Fibroblast of lung (primary cell): ENCODE results near the gene METTL1. TPM values are rescaled to one million over a fixed set of nuclear protein-coding genes. Genes with fewer than 3 reads are reported as not detected.

ENCODE experiments used
- DNase-seq, 2 donors: peaks; one replicate each; pipeline versions ENCODE4 v3.0.0 to v3.0.0-alpha.2; 2010; ENCODE audit warnings: low read depth in 2 of 2
- H2AFZ ChIP-seq: 2 replicates; pipeline ENCODE4 v1.5.1; 2012; ENCODE audit warnings: low read length, control low read depth, inconsistent platforms
- H3K27ac ChIP-seq: 2 replicates; pipeline ENCODE4 v1.5.1; 2011; ENCODE audit warnings: low read length, control low read depth; ENCODE audit not compliant: insufficient read depth
- H3K27me3 ChIP-seq: 2 replicates; pipeline ENCODE4 v1.5.1; 2011; ENCODE audit warnings: mild to moderate bottlenecking, low read length; ENCODE audit not compliant: control insufficient read depth, insufficient read depth
- H3K36me3 ChIP-seq: 2 replicates; pipeline ENCODE4 v1.5.1; 2011; ENCODE audit warnings: low read length; ENCODE audit not compliant: control insufficient read depth, insufficient read depth
- H3K4me1 ChIP-seq: 2 replicates; pipeline ENCODE4 v1.5.1; 2011; ENCODE audit warnings: low read length; ENCODE audit not compliant: control insufficient read depth, insufficient read depth; ENCODE audit errors: extremely low read depth
- H3K4me2 ChIP-seq: 2 replicates; pipeline ENCODE4 v1.5.1; 2011; ENCODE audit warnings: low read length, control low read depth; ENCODE audit not compliant: insufficient read depth; ENCODE audit errors: extremely low read depth
- H3K4me3 ChIP-seq, 4 experiments: fragments of 200-600 bp in 1 of 4; sonication (generic) in 1 of 4; replicated peaks in 1 of 4; 2 replicates each; pipeline ENCODE4 v1.5.1; 2011 to 2016; ENCODE audit warnings: low read length in 4 of 4, low read depth in 3 of 4, mild to moderate bottlenecking in 3 of 4, control low read depth in 2 of 4, inconsistent platforms in 1 of 4, mixed read lengths in 1 of 4; ENCODE audit not compliant: insufficient read depth in 1 of 4; ENCODE audit errors: control extremely low read depth in 1 of 4
- H3K79me2 ChIP-seq: 2 replicates; pipeline ENCODE4 v1.5.1; 2012; ENCODE audit warnings: mild to moderate bottlenecking, low read length, inconsistent platforms; ENCODE audit not compliant: control insufficient read depth, insufficient read depth
- H3K9ac ChIP-seq: 2 replicates; pipeline ENCODE4 v1.5.1; 2011; ENCODE audit warnings: mild to moderate bottlenecking, low read length, control low read depth; ENCODE audit not compliant: insufficient read depth
- H3K9me3 ChIP-seq: 2 replicates; pipeline ENCODE4 v1.5.1; 2012; ENCODE audit warnings: low read depth, low read length; ENCODE audit not compliant: control insufficient read depth, insufficient read depth
- H4K20me1 ChIP-seq: 2 replicates; pipeline ENCODE4 v1.5.1; 2011; ENCODE audit warnings: low read length; ENCODE audit not compliant: control insufficient read depth, insufficient read depth; ENCODE audit errors: extremely low read depth
- CTCF ChIP-seq, 2 donors: IDR thresholded peaks in 1 of 2; conservative IDR thresholded peaks in 1 of 2; 1 replicate in 1 of 2; 2 replicates in 1 of 2; pipeline ENCODE4 v1.5.1; 2011 to 2012; ENCODE audit warnings: low read length in 2 of 2, control low read depth in 1 of 2, inconsistent platforms in 1 of 2, low read depth in 1 of 2, mild to moderate bottlenecking in 1 of 2
- EZH2 ChIP-seq: IDR thresholded peaks from 2 replicates; pipeline ENCODE4 v1.5.1; 2012; ENCODE audit warnings: low read length, control low read depth, mild to moderate bottlenecking; ENCODE audit errors: missing control alignments
- polyA plus RNA-seq, 2 donors: library from polyadenylated mRNA; depleted of rRNA in 1 of 2; stranded (reverse) in 1 of 2; unstranded in 1 of 2; fragments of >200 nt; gene quantifications; 2 replicates each; pipeline ENCODE4 v1.2.1, GENCODE V29; 2011 to 2012; ENCODE audit warnings: missing spikeins in 1 of 2
- total RNA-seq: library from RNA; depleted of rRNA; stranded (reverse); fragments of >200 nt; gene quantifications from 2 replicates; pipeline ENCODE4 v1.2.1, GENCODE V29; 2014

METTL1 gene
- total and polyA plus RNA-seq, 2 donors (not counting 1 experiment from before 2014, with no cell fraction given) = 3.5 to 16.9 TPM

GRCh38 chr12:57772429-57773322, 771 bp upstream of the METTL1 start, which contains the start of gene EEF1AKMT3:
TSS of gene EEF1AKMT3 (plus strand) at chr12:57772614. CDS start at chr12:57772725, 111 bp downstream.
- no peaks in the 10 kb centered on the region for H3K9me3 ChIP-seq
- H3K36me3 ChIP-seq = peaks cover 11% of the 10 kb centered on the region
- peak within 1 kb of the TSS; percentile 89 to 98 (median 93) for H3K4me3 ChIP-seq
- H4K20me1 ChIP-seq = no peaks in the 10 kb centered on the region
- peak within 1 kb of the TSS; percentile 99 for H3K4me2 ChIP-seq
- peak within 1 kb of the TSS; percentile 98 for H2AFZ ChIP-seq
- DNase-seq = peak; percentile 41 to 54
- H3K4me1 ChIP-seq = peaks cover 7% of the 10 kb centered on the region
- no peaks in the 10 kb centered on the region for H3K27me3 ChIP-seq
- H3K79me2 ChIP-seq = peaks cover 5% of the 10 kb centered on the region
- TF ChIP-seq EZH2 (no peak), CTCF (conservative IDR thresholded peaks at IDR 0.05 in 1 of 2, IDR thresholded peaks at IDR 0.05 in 1 of 2; ENCODE audit: low read depth in 1 of 2, low read length in 2 of 2) (peak in 1 of 2 donors; percentile 0)
- H3K9ac ChIP-seq = peak within 1 kb of the TSS; percentile 98
- H3K27ac ChIP-seq = peak within 1 kb of the TSS; percentile 99

GRCh38 chr12:57771236-57771872, 551 bp downstream of the METTL1 start:
- Histone ChIP-seq H3K27ac (peak overlapping the region; percentile 99), H3K4me1 (peaks cover 13% of the 10 kb centered on the region), H4K20me1 (no peaks in the 10 kb centered on the region), H3K4me3 (peak overlapping the region; percentile 89 to 98 (median 93)), H3K36me3 (peaks cover 11% of the 10 kb centered on the region), H3K9ac (peak overlapping the region; percentile 98), H2AFZ (peak overlapping the region; percentile 98), H3K4me2 (peak overlapping the region; percentile 99), H3K27me3 (peaks cover 5% of the 10 kb centered on the region), H3K9me3 (no peaks in the 10 kb centered on the region), H3K79me2 (peaks cover 5% of the 10 kb centered on the region)
- peak; percentile 90 to 92 for DNase-seq
- no peak for TF ChIP-seq CTCF (conservative IDR thresholded peaks at IDR 0.05 in 1 of 2, IDR thresholded peaks at IDR 0.05 in 1 of 2; ENCODE audit: low read depth in 1 of 2, low read length in 2 of 2)
- TF ChIP-seq EZH2 = no peak

GRCh38 chr12:57770734-57771133, 1.2 kb downstream of the METTL1 start:
- Histone ChIP-seq H2AFZ (no peak overlapping the region), H3K36me3 (peaks cover 11% of the 10 kb centered on the region), H4K20me1 (no peaks in the 10 kb centered on the region), H3K79me2 (peaks cover 5% of the 10 kb centered on the region), H3K4me1 (peaks cover 15% of the 10 kb centered on the region), H3K4me2 (peak overlapping the region; percentile 99), H3K9me3 (no peaks in the 10 kb centered on the region), H3K4me3 (no peak overlapping the region), H3K27ac (no peak overlapping the region), H3K27me3 (peaks cover 11% of the 10 kb centered on the region), H3K9ac (peak overlapping the region; percentile 6)
- DNase-seq = no peak
- TF ChIP-seq CTCF (conservative IDR thresholded peaks at IDR 0.05 in 1 of 2, IDR thresholded peaks at IDR 0.05 in 1 of 2; ENCODE audit: low read depth in 1 of 2, low read length in 2 of 2) (no peak), EZH2 (no peak)
